Inflammatory macrophage (primary cell): ENCODE measurements around the gene STOX2.

Source experiments
- DNase-seq, 2 donors: peaks; one replicate each; pipeline ENCODE4 v3.0.0-alpha.2; 2020 to 2022
- total RNA-seq, 18 experiments: gene quantifications; one replicate each; lab custom pipeline; 2026; ENCODE audit warnings: mixed read lengths in 6 of 18, inconsistent platforms in 2 of 18; lab: John Stamatoyannopoulos, UW

STOX2 gene, protein sequence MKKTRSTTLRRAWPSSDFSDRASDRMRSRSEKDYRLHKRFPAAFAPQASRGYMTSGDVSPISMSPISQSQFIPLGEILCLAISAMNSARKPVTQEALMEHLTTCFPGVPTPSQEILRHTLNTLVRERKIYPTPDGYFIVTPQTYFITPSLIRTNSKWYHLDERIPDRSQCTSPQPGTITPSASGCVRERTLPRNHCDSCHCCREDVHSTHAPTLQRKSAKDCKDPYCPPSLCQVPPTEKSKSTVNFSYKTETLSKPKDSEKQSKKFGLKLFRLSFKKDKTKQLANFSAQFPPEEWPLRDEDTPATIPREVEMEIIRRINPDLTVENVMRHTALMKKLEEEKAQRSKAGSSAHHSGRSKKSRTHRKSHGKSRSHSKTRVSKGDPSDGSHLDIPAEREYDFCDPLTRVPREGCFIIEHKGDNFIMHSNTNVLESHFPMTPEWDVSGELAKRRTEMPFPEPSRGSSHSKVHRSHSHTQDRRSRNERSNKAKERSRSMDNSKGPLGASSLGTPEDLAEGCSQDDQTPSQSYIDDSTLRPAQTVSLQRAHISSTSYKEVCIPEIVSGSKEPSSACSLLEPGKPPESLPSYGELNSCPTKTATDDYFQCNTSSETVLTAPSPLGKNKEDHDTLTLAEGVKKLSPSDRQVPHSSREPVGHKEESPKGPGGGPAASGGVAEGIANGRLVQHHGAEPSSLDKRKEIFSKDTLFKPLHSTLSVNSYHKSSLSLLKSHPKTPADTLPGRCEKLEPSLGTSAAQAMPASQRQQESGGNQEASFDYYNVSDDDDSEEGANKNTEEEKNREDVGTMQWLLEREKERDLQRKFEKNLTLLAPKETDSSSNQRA (N-terminal part only)
- 1.4 to 13.7 (median 4.9) reads per million in 18 experiments for total RNA-seq

DNA sequence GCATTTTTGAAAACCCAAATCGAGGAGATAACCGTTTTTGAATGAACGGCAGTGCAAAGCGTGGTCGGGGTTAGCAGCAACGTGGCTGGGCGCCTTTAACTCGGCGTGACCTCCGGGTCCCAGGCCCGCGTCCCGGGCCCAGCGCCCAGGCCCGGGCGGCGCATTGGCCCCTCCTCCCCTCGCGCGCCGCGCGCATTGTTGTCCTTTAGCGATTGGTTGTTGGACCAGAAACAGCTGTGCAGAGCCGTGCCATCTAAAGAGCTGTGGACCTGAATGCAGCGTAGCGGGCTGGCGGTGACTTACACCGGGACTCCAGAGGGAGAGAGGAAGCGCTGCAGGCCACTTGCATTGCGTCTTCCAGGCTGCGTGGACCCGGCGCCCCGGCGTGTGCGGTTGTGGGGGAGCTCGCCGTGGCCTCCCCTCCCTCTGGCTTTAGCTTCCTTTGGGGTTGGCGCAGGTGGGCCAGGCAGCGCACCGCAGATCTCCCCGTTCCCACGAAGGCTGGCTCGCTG is at the start of gene STOX2:
Gene STOX2, plus strand, starts transcription at position 227 of the 512 bp plus-strand sequence. CDS start 1,484 bp downstream, outside the sequence.
- DNase-seq = peak in 1 of 2 donors; percentile 13

GRCh38 chr4:183855323-183856190 is 49.5 kb upstream of the STOX2 start:
- DNase-seq = no peak

GRCh38 chr4:183857040-183857439 is 48.1 kb upstream of the STOX2 start:
- DNase-seq = no peak

GRCh38 chr4:183858011-183858615 is 47.0 kb upstream of the STOX2 start:
- DNase-seq = no peak

DNA sequence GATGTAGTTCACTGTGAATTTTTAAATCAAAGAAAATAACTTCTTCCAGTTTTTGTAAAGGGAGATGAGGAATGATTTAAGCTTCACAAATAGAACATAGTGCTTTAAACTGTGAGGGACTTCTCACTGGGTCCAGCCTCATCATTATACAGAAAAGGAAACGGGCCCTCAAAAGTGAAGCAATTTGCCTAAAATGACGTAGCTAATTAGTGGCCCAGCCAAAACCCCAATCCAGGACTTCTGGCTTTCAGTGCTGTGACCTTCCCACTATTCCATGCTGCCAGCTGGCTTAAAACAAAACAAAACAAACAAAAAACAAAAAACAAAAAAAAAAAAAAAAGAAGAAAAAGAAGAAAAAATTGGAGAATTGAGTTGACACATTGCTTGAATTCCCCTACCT is 45.0 kb upstream of the STOX2 start:
- no peak for DNase-seq

DNA sequence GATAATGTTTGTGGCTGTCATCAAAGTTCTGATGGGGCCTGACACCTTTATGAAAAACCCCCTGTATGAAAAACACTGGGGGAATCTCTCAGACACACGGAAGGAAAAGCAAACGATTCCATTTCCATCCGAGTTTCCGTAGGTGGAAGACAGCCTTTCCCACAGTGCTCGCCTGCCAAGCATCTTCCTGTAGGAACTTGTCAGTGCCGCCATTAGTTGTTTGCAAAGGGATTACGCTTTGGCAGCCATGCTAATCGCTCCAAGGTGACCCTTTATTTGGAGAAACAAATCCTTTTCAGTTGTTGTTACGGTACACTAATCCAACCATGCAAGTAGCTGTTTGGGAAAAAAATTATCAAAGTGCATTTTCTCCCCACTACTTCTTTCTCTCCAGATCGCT is 44.4 kb upstream of the STOX2 start:
- no peak for DNase-seq

DNA sequence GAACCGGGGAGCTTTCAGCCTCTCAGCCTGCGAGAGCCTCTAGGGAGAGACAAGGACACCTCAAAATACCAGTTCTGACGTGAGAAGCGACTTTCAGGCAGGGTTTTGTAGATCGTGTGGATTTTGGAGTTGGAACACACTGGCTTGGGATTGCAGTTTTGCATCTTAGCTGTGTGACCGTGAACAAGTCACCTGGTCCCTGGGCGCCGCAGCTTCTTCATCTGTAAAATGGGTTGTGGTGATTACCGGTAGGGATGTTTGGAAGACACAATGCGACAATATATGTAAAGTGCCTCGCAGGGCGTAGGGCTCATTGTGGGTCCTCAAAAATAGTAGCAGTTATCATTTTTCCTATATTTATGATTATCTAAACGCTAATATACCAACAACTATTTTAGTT is 43.7 kb upstream of the STOX2 start:
- no peak for DNase-seq

DNA sequence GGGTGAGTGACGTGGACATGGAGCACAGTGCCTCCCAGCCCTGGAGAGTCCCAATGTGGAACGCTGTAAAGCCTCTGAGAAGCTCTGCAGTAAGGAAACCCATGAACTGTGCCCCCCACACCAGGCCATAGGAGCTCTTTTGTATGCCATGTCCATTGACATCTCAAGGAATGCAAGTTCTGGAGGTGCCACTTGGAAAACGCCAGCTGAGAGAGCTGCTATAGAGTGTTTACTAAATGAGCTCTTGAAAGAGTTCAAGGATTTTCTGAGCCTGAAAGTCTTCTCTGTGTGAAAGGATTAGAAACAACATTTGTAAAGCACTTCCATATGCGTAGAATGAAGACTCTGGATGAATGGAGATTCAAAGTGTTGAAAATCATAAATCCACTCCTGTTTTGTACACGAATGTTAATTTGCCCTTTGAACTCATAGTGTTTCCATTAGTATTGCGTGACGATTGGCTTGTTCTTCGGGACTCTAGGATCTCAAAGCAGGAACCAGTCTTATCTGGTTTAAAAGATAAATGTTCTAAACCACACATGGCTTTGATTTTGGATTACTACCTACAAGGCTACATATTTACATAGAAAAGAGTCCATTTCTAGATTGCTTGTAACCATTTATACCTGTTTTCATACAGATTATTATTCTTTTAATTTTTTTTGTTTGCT is 41.8 kb upstream of the STOX2 start:
- DNase-seq = no peak

- no peak for DNase-seq
Measured at GRCh38 chr4:183867247-183867646, 37.9 kb upstream of the STOX2 start.

- DNase-seq = no peak
Measured at GRCh38 chr4:183870997-183871396, 34.1 kb upstream of the STOX2 start.

DNA sequence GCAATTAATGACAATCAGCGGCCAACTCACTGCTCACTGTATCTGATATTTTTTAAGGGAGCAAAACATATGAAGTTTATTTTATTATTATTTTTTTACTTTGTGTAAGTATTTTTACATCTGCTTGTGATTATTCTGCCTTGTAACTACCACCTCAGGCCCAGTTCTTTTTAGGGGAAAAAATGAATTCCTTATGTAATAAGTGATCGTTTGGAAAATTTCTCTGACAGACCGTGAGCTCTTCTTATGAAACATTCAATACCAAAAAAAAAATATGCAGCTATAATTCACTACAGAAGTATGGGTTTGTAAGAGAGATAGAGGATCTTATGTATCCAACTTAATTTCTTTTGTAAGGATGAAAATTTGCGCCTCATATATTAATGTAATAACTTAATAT is 33.5 kb upstream of the STOX2 start:
- no peak for DNase-seq

DNA sequence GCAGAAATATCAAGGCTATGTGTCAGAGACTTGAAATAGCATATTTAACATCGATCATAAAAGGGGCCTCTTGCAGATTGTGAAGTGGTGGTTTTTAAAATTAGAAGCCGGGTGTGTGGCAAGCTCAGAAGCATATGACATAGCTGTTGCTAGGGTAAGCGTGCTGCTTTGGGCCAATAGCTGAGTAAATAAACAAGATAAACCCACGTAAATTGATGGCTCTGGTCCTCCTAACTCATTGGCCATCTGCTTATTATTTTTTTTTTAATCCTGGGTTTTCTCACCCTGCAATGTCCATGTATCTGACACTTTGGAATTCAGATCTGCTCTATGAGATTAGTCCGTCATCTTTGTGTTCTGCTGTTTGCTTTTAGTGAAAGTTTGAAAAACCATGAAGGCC is 32.6 kb upstream of the STOX2 start:
- DNase-seq = no peak

GRCh38 chr4:183873409-183874185 is 31.5 kb upstream of the STOX2 start:
- no peak for DNase-seq

GRCh38 chr4:183875251-183875825 is 29.8 kb upstream of the STOX2 start:
- no peak for DNase-seq

DNA sequence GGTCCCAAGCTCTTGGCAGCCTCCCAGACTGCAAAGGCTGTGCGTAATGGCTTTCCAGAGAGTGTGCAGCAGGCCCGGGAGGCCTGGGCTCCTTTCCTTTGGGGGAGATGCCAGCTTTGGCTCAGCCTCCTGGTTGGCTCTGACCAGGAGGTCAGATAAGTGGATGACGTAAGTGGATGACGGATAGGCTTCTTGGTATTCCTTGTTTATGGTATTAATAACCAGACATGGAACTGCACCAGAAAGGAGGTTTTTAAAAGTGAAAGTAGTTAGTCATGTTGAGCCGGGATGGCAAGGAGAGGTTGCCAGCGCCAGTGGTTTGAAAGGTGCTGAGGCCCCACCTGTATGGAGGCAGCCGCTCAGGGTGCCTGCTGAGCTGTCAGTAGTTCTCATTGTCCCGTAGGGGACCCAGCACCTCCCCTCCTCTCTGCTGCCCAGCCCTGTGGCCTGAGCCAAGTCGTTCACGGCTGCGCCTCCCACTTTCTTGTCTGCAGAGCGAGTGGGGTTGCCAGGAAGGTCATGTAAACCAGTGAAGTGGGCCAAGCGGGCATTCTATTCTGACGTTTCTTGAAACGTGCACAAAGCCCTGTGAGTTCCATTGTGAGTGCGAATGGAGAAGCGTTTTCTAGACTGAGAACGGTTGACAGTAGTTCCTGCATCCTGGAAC is 28.7 kb upstream of the STOX2 start:
- DNase-seq = no peak

GRCh38 chr4:183878251-183878970 is 26.7 kb upstream of the STOX2 start:
- no peak for DNase-seq

GRCh38 chr4:183885205-183885720 is 19.8 kb upstream of the STOX2 start:
- DNase-seq = no peak

DNA sequence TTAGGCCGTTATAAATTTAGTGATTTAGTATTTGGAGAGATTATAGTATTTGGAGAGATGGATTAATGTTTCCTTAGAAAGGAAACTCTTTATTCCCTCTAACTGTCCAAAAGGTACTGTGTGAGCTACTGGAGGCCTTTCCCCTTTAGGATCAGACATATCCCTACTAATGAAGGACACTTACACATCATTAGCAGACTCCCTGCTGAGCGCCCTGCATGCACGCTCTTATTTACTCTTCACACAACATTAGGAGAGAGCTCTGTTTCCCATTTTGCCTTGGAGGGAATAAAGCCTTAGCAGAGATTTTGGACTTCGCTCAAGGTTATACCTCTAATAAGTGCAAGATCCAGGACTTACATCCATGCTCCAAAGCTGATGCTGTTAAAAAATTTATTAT is 17.8 kb upstream of the STOX2 start:
- no peak for DNase-seq

- DNase-seq = no peak
Measured at GRCh38 chr4:183888564-183888963, 16.5 kb upstream of the STOX2 start.
